Esophagus squamous epithelium (tissue), 5 donors: ENCODE data around the gene KIF26A. TPM values are rescaled to one million over a fixed set of nuclear protein-coding genes. Genes with fewer than 3 reads are reported as not detected.

Experiments
- DNase-seq: peaks from one replicate; lab custom pipeline; 2025; lab: John Stamatoyannopoulos, UW
- H3K27ac ChIP-seq, 4 donors: fragments of 200-600 bp; sonication (generic); one replicate each; pipeline ENCODE4 v1.5.1; 2016 to 2019; ENCODE audit warnings: mild to moderate bottlenecking in 1 of 4
- H3K27me3 ChIP-seq, 4 donors: fragments of 200-600 bp; sonication (generic); 1 replicate in 3 of 4; 2 replicates in 1 of 4; pipeline versions ENCODE4 v1.5.1 to v1.6.0; 2017 to 2021; ENCODE audit warnings: antibody characterized with exemption in 1 of 4
- H3K36me3 ChIP-seq, 3 donors: fragments of 200-600 bp; sonication (generic); one replicate each; pipeline ENCODE4 v1.5.1; 2016 to 2019
- H3K4me1 ChIP-seq, 3 donors: fragments of 200-600 bp; sonication (generic); one replicate each; pipeline ENCODE4 v1.5.1; 2017 to 2019
- H3K4me3 ChIP-seq, 4 donors: fragments of 200-600 bp; sonication (generic); 1 replicate in 3 of 4; 2 replicates in 1 of 4; pipeline ENCODE4 v1.5.1; 2016 to 2019; ENCODE audit warnings: mild to moderate bottlenecking in 2 of 4, moderate library complexity in 1 of 4
- H3K9me3 ChIP-seq, 3 donors: fragments of 200-600 bp; sonication (generic); one replicate each; pipeline ENCODE4 v1.5.1; 2016 to 2019
- POLR2A ChIP-seq, 4 donors: fragments of 450-650 bp; IDR thresholded peaks; one replicate each; pipeline ENCODE4 v1.6.1; 2017; ENCODE audit warnings: antibody characterized with exemption in 4 of 4, mild to moderate bottlenecking in 4 of 4, moderate library complexity in 3 of 4
- WGBS, 2 donors: methylation state at CpG; one replicate each; pipeline ENCODE4 v1.1.5; 2018; 5-methylcytosine and 5-hydroxymethylcytosine counted together
- intact Hi-C: fragments of 100-400 bp; cut with DNase I; formaldehyde crosslinking; loops from one replicate; pipeline ENCODE4 v1.15.0; 2022
- total RNA-seq, 4 donors: library from RNA; depleted of rRNA; stranded (reverse); fragments of >200 nt; gene quantifications; one replicate each; pipeline ENCODE4 v1.1.0, GENCODE V29; 2016
- TF ChIP-seq, protein P1 (sequence below), 6 experiments: fragments of 450-650 bp in 4 of 6; fragments of 200-600 bp in 2 of 6; sonication (generic) in 2 of 6; IDR thresholded peaks; one replicate each; pipeline ENCODE4 v1.5.1; 2016 to 2019; ENCODE audit warnings: antibody characterized with exemption in 6 of 6, mild to moderate bottlenecking in 4 of 6, moderate library complexity in 4 of 6
- donor health status: DM: yes; HTN: yes; CAD: no.

The KIF26A gene
- total RNA-seq, 4 donors from 2014 or later, result 0.80 to 2.7 (median 0.96) TPM

DNA sequence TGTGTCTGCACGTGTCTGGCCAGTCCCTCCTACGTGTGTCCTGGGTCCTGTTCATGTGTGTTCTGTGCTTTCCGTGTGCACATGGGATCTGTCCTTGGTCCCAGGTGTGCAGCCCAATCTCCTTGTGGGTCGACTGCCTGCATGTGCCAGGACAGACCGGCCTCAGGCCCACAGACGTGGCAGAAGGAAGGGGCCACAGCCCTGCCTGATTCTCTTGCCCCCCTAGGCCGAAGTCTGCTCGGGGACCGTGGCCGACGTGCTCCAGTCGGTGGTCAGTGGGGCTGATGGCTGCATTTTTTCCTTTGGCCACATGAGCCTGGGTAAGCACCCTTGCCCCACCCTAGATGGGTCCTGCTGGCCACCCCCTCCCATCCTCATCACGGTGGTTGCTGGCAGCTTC is 34.0 kb downstream of the KIF26A start:
- Histone ChIP-seq H3K4me3 (no peak overlapping the region), H3K9me3 (no peaks in the 10 kb centered on the region), H3K4me1 (peaks cover 0 to 13% (median 0%) of the 10 kb centered on the region in 3 donors), H3K36me3 (peaks cover 0 to 8% (median 0%) of the 10 kb centered on the region in 3 donors), H3K27me3 (peaks cover 0 to 45% (median 0%) of the 10 kb centered on the region in 4 donors), H3K27ac (no peak overlapping the region)
- TF ChIP-seq, protein P1, sequence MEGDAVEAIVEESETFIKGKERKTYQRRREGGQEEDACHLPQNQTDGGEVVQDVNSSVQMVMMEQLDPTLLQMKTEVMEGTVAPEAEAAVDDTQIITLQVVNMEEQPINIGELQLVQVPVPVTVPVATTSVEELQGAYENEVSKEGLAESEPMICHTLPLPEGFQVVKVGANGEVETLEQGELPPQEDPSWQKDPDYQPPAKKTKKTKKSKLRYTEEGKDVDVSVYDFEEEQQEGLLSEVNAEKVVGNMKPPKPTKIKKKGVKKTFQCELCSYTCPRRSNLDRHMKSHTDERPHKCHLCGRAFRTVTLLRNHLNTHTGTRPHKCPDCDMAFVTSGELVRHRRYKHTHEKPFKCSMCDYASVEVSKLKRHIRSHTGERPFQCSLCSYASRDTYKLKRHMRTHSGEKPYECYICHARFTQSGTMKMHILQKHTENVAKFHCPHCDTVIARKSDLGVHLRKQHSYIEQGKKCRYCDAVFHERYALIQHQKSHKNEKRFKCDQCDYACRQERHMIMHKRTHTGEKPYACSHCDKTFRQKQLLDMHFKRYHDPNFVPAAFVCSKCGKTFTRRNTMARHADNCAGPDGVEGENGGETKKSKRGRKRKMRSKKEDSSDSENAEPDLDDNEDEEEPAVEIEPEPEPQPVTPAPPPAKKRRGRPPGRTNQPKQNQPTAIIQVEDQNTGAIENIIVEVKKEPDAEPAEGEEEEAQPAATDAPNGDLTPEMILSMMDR (IDR thresholded peaks at IDR 0.05), result no peak
- TF ChIP-seq POLR2A (IDR thresholded peaks at IDR 0.05), result no peak
- 93 to 100% methylated on average over 1 to 6 of the region's 13 CpGs for WGBS, 2 donors
- intact Hi-C loops, result no loop called here
- no peak for DNase-seq

DNA sequence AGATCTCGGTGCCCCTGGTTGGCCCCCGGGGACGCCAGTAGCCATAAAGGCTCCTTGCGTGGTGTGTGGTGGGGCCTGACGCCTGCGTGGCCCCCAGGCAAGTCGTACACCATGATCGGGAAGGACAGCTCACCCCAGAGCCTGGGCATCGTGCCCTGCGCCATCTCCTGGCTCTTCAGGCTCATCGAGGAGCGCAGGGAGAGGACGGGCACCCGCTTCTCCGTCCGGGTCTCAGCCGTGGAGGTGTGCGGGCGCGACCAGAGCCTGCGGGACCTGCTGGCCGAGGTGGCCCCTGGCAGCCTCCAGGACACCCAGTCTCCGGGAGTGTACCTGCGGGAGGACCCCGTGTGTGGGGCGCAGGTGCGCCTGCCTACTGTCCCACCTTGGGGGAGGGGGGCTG is 34.5 kb downstream of the KIF26A start:
- Histone ChIP-seq H3K27ac (no peak overlapping the region), H3K9me3 (no peaks in the 10 kb centered on the region), H3K27me3 (peaks cover 0 to 45% (median 0%) of the 10 kb centered on the region in 4 donors), H3K36me3 (peaks cover 0 to 8% (median 0%) of the 10 kb centered on the region in 3 donors), H3K4me1 (peaks cover 0 to 13% (median 0%) of the 10 kb centered on the region in 3 donors), H3K4me3 (no peak overlapping the region)
- intact Hi-C loops, result no loop called here
- WGBS, 2 donors, result 75 to 90% methylated on average over 4 to 11 of the region's 27 CpGs
- no peak for DNase-seq
- TF ChIP-seq POLR2A (IDR thresholded peaks at IDR 0.05), result no peak
- TF ChIP-seq, protein P1 (IDR thresholded peaks at IDR 0.05), result no peak

- Histone ChIP-seq H3K27me3 (peaks cover 0 to 50% (median 0%) of the 10 kb centered on the region in 4 donors), H3K27ac (no peak overlapping the region), H3K4me1 (peaks cover 0 to 13% (median 0%) of the 10 kb centered on the region in 3 donors), H3K9me3 (no peaks in the 10 kb centered on the region), H3K4me3 (no peak overlapping the region), H3K36me3 (peaks cover 0 to 8% (median 0%) of the 10 kb centered on the region in 3 donors)
- TF ChIP-seq POLR2A (IDR thresholded peaks at IDR 0.05), result no peak
- TF ChIP-seq, protein P1 (IDR thresholded peaks at IDR 0.05), result no peak
- DNase-seq, result no peak
- WGBS, 2 donors, result 88% methylated on average over 5 of the region's 22 CpGs; no CpG with 5 or more reads in 1 of the 2 donors
- intact Hi-C loops, result no loop called here
These were observed 35.7 kb downstream of the KIF26A start for GRCh38 chr14:104174051-104174450.

GRCh38 chr14:104175041-104175440 is 36.7 kb downstream of the KIF26A start:
- Histone ChIP-seq H3K27me3 (peaks cover 0 to 52% (median 0%) of the 10 kb centered on the region in 4 donors), H3K4me1 (peaks cover 0 to 13% (median 0%) of the 10 kb centered on the region in 3 donors), H3K36me3 (peaks cover 0 to 8% (median 0%) of the 10 kb centered on the region in 3 donors), H3K27ac (no peak overlapping the region), H3K9me3 (no peaks in the 10 kb centered on the region), H3K4me3 (no peak overlapping the region)
- intact Hi-C loops, result no loop called here
- no peak for DNase-seq
- 96 to 100% methylated on average over 2 to 7 of the region's 35 CpGs for WGBS, 2 donors
- TF ChIP-seq POLR2A (IDR thresholded peaks at IDR 0.05), result no peak
- TF ChIP-seq, protein P1 (IDR thresholded peaks at IDR 0.05), result no peak

GRCh38 chr14:104175811-104176210 is 37.4 kb downstream of the KIF26A start:
- no peak for DNase-seq

More at GRCh38 chr14:104175811-104176210, 37.4 kb downstream of the KIF26A start:
- no peak overlapping the region for H3K27ac ChIP-seq
- TF ChIP-seq, protein P1 (IDR thresholded peaks at IDR 0.05), result no peak
- no peak for TF ChIP-seq POLR2A (IDR thresholded peaks at IDR 0.05)
- no peaks in the 10 kb centered on the region for H3K9me3 ChIP-seq
- no CpG with 5 or more reads among the region's 26 CpGs for WGBS, 2 donors
- intact Hi-C loops, result no loop called here
- peaks cover 0 to 49% (median 0%) of the 10 kb centered on the region in 4 donors for H3K27me3 ChIP-seq
- no peak overlapping the region for H3K4me3 ChIP-seq
- H3K4me1 ChIP-seq, result peaks cover 0 to 13% (median 0%) of the 10 kb centered on the region in 3 donors
- H3K36me3 ChIP-seq, result peaks cover 0 to 8% (median 0%) of the 10 kb centered on the region in 3 donors
